Loucy (cell line): Measurements from ENCODE around the gene BMP3.

Experiments
- CTCF ChIP-seq: fragments of 200-600 bp; sonication (generic); conservative IDR thresholded peaks from 2 replicates; pipeline ENCODE4 v1.5.1; 2014; ENCODE audit warnings: mild to moderate bottlenecking, antibody characterized with exemption, low read length
- EZH2phosphoT487 ChIP-seq: fragments of 200-600 bp; IDR thresholded peaks from 2 replicates; pipeline ENCODE4 v1.6.1; 2018; ENCODE audit warnings: antibody characterized with exemption, mild to moderate bottlenecking, moderate library complexity, borderline replicate concordance

- no peak for TF ChIP-seq CTCF
- TF ChIP-seq EZH2phosphoT487 = no peak
Observed at GRCh38 chr4:81042578-81043365, 12.3 kb downstream of the BMP3 start.
